ENCODE data around the gene ASF1B.

- no peak for TF ChIP-seq GATA3 (IDR thresholded peaks at IDR 0.05; ENCODE audit: low read depth, low read length)
- TF ChIP-seq GATA2 (IDR thresholded peaks at IDR 0.05; ENCODE audit: low read depth, low read length) = no peak
Measured at GRCh38 chr19:14158276-14159023, 22.1 kb upstream of the ASF1B start.
